Cardiac fibroblast (primary cell): Measurements from ENCODE around the gene SGO2.
A peak's percentile ranks its signal among the peaks of the same experiment; 100 is the strongest.

Experiments
- DNase-seq, 2 donors: peaks; one replicate each; pipeline versions ENCODE4 v3.0.0 to v3.0.0-alpha.2; 2010; ENCODE audit warnings: low read depth in 2 of 2
- H3K4me3 ChIP-seq, 2 donors: replicated peaks in 1 of 2; 1 replicate in 1 of 2; 2 replicates in 1 of 2; pipeline ENCODE4 v1.5.1; 2011; ENCODE audit warnings: low read depth in 2 of 2, low read length in 2 of 2, mild to moderate bottlenecking in 2 of 2, moderate library complexity in 1 of 2
- TF ChIP-seq, protein P1 (sequence below): IDR thresholded peaks from one replicate; pipeline ENCODE4 v1.5.1; 2011; ENCODE audit warnings: low read depth, mild to moderate bottlenecking, low read length, inconsistent platforms

SGO2 gene

DNA sequence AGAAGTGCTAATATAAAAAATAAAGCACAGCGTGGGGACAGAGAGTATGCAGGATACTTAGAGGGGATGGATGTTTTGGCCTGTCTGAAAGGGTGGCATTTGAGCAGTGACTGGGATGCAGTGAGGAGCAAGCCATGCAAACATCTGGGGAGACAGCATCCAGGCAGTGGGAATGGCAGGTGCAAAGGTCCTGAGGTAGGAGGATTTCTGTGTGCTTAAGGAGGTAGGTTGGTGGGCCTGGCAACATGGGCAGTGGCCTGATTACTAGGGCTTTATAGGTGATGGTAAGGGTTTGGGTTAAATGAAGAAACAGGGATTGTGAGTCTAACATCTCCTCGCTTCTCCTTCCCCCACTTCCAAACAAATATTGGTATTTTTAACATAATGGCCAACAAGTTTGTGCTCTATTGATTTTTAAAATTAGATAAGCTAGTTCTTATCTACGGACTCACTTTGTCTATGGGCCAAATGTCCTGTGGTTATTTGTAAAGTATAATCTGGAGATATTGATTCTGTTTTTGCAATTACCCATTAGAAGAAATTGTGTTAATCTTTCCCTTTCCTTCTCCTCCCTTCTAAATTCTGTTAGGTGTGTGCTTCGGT lies 62.2 kb downstream of the SGO2 start:
- TF ChIP-seq, protein P1, sequence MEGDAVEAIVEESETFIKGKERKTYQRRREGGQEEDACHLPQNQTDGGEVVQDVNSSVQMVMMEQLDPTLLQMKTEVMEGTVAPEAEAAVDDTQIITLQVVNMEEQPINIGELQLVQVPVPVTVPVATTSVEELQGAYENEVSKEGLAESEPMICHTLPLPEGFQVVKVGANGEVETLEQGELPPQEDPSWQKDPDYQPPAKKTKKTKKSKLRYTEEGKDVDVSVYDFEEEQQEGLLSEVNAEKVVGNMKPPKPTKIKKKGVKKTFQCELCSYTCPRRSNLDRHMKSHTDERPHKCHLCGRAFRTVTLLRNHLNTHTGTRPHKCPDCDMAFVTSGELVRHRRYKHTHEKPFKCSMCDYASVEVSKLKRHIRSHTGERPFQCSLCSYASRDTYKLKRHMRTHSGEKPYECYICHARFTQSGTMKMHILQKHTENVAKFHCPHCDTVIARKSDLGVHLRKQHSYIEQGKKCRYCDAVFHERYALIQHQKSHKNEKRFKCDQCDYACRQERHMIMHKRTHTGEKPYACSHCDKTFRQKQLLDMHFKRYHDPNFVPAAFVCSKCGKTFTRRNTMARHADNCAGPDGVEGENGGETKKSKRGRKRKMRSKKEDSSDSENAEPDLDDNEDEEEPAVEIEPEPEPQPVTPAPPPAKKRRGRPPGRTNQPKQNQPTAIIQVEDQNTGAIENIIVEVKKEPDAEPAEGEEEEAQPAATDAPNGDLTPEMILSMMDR, result no peak
- DNase-seq, result no peak
- H3K4me3 ChIP-seq, result no peak overlapping the region

DNA sequence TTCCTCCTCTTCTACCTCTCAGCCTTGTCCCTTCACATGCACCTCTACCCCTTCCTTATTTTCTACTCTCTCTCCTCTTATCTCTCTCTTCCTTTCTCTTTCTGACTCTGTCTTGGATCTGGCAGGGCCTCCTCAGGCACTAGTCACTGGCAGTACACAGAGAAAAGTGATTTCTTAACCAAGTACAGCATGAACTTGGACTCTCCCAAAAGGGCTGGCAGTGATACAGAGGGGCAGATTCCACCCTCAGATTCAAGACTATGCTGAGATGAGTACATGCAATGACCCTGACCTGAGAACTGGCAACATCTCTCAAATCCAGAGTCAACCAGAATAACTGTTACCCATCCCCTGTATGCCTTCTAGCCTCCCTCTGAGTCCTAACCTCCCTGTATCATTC lies 64.1 kb downstream of the SGO2 start:
- DNase-seq, result peak; percentile 61 to 67
- H3K4me3 ChIP-seq, result no peak overlapping the region
- TF ChIP-seq, protein P1, result no peak

DNA sequence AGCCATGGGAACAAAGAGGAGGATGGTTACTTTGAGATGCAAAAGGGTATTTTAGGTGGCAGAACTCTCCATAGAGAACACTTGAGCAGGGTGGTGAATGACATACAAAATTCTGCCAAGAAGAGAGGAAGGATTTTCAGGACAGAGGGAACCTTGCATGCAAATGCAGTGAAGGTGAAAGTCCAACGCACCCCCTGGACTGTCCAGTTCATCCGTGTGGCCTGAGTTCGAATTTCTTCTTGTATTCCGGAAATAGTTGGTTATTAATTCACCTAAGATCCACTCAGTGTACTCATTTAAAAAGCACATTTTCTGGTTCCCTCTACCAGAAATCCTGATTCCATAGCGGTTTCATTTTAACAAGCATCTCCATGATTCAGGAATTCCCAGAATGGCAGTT lies 65.3 kb downstream of the SGO2 start:
- TF ChIP-seq, protein P1, result no peak
- H3K4me3 ChIP-seq, result no peak overlapping the region
- DNase-seq, result no peak

DNA sequence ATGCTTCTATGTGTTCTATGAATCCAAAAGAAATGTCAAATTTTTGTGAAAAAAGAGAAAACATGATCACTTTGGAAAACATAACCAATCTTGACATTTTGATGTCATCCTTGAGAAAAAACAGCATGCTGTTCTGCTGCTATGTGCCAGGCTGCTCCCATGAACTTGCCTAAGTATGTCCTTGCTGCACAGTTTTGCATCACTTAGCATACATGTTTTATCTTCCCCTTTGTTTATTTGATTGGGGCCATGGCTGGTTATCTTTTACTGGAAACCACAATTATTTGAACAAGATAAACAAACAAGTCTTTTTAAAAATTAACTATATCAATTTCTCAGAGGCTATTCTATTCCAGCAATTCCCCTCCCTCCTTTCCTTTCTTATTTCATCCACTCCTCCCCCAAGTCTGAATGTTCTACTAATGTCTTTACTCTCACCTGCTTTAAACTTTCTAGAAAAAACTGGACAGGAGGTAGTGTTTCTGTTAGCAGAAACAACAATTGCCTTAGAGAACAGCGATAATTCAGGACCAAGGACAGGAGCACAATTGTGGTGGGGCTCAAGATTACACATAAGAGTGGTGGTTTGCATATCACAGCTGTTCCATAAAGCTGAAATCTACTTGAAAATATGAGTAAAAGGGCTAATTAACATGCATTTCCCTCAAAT lies 66.5 kb downstream of the SGO2 start:
- no peak overlapping the region for H3K4me3 ChIP-seq
- TF ChIP-seq, protein P1, result no peak
- peak; percentile 51 to 55 for DNase-seq

DNA sequence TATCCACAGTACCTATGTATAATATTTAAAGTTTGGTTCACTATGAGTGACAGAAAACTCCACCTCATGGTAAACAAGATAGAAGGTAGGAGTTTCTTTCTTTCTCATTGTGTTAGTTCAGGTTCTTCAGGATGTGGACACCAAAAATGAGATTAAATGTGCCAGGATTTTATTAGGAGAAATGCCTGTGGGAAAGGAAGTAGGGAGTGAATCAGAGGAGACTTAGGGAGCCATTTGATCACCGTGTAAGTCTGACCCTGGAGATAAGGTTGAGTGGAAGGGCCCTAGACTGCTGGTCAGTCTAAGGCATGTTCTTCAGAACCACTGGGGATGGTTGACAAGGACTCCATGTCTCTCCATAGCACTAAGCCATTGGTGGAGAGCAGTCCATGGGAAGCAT lies 67.9 kb downstream of the SGO2 start:
- no peak overlapping the region for H3K4me3 ChIP-seq
- DNase-seq, result no peak
- TF ChIP-seq, protein P1, result no peak

DNA sequence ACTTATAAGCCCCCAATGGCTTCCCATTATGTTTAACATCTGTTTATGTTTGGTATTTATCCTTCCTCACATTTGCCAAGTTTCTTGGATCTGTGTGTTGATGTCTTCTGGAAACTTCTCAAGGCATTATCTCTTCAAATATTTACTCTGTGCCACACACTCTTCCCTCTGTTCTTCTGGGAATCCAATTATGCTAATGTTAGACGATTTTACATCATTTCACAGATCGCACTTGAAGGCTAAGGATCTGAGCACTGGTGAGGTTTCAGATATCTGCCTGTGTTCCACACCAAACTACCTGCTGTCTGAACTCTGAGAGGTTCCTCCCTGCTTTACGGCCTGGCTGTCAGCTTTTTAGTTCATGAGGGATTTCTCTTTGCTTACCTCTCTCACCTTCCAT lies 69.9 kb downstream of the SGO2 start:
- no peak for DNase-seq
- no peak overlapping the region for H3K4me3 ChIP-seq
- TF ChIP-seq, protein P1, result no peak
